HG03039 (cell line): ENCODE measurements around the gene INKA2.

Source experiments
- ATAC-seq: cut with Tn5 transposase; IDR thresholded peaks from one replicate; pipeline ENCODE4 v1.9.1; 2021; ENCODE audit warnings: mild to moderate bottlenecking, moderate library complexity; ENCODE audit not compliant: unreplicated experiment

The INKA2 gene

DNA sequence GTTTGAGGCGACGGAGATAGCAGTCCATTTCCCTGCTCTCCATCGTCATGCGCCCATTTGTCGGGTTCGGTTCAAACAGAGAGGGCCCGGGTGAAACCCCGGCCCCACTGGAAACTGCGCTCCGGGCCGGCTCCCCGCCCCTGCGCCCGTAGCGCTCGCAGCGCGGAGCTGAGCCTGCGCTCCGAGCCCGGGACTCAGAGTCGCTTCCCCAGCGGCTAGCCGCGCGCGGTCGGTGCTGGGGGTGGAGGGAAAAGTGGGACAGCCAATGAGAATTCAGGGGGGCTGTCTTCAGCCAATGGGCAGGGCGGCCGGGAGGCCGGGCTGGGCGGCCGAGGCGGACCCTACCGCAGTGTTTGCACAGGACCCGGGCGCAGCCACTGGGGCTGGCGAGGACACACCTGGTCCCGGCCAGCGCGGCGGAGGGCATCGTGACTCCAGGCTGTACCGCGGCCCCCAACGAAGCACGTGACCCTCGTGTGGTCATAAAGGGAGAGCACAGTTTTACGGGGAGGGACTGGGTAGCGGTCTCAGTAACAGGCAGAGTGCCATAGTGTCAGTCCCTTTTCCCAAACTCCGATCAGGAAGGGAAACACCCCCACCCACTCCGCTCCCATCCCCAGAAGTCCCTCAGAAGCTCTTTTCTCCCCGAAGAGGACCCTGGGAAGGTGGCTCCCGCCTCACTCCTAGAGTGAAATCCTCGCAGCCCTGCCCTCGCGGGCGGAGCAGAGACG lies at the start of gene INKA2:
TSS of gene INKA2 (minus strand) at position 202 of the 731 bp plus-strand sequence. CDS start at position 49, 153 bp downstream.
- ATAC-seq = peak; percentile 81

DNA sequence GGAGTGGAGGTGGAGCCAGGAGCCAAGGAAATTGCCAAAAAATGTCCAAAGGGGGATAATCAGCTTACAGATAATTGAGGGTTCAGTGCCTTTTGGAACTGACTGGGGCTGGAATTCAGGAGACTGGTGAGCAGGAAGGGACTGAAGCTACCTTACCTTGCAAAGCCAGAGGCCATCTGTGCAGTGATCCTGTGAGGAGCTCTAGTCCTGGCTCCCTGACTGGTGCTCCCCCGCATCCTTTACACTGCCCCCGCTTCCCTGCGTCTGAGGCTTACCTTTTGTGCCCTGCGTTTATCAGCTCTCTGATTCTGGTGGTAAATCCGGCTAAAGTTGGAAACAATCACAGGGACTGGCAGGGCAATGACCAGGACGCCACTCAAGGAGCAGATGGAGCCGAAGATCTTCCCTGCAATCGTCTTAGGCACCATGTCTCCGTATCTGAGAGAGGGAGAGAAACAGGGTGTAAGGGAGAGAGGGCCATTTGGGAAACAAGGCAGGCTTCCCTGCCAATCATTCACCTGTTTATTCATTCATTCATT lies 47.5 kb upstream of the INKA2 start:
- ATAC-seq = no peak

GRCh38 chr1:111784273-111784901 lies 45.2 kb upstream of the INKA2 start:
- ATAC-seq = no peak

DNA sequence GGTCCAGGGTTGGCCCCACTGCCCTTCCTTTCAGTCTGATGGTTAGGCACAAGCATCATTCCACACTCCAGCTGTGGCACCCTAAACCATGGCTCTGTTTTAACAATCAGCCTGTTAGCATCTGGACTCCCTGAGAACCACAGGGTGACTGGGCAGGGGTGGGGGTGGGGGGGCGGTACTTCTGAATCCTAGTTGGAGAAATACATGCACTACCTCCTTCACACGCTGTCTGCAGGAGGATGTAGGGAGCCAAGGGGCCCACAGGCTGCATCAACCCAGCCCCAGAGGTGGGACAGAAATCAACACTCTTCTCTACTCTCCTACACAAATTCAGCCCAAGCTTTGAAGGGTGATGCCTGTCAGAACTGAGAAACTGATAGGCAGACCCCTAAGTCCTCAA lies 40.4 kb upstream of the INKA2 start:
- no peak for ATAC-seq

- ATAC-seq = no peak
Observed at GRCh38 chr1:111778541-111779051, 39.4 kb upstream of the INKA2 start.

- no peak for ATAC-seq
Observed at GRCh38 chr1:111778066-111778465, 38.9 kb upstream of the INKA2 start.

DNA sequence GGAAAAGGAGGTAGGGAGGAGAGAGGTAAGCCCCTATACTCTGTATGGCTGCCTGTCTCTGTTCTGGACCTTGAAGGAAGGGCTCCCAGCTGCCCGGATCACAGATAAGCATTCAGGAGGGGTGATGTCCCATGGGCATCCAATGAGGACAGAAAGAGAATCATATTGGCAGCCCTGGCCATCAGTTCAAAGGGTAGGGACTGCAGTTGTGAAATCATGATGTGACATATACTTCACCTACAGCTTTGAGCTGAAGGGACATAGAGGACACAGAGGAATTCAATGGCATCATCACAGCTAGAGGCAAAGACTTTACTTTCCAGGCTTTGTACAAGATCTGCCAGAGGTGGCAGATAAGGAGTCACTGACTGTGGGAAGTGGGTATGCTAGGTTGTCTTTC lies 38.1 kb upstream of the INKA2 start:
- no peak for ATAC-seq

- no peak for ATAC-seq
Observed at GRCh38 chr1:111776861-111777260, 37.7 kb upstream of the INKA2 start.

DNA sequence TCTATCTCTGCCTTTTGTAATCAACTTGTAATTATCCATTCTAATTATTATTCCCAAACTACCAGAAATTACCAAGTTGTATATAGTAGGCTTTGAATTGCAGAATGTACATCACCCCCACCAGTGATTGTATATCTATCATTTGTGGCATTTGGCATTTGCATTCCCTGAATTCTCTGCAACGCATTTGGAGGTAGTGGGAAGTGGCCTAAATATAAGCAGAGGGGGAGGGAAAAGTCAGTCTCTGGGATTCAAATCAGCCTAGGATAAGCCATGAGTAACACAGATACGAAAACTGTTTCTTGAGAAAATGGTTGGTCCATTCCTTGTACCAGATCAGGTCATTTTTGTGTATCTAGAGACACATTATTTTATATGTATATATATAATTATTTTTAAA lies 37.2 kb upstream of the INKA2 start:
- no peak for ATAC-seq

- no peak for ATAC-seq
Observed at GRCh38 chr1:111775966-111776365, 36.8 kb upstream of the INKA2 start.

DNA sequence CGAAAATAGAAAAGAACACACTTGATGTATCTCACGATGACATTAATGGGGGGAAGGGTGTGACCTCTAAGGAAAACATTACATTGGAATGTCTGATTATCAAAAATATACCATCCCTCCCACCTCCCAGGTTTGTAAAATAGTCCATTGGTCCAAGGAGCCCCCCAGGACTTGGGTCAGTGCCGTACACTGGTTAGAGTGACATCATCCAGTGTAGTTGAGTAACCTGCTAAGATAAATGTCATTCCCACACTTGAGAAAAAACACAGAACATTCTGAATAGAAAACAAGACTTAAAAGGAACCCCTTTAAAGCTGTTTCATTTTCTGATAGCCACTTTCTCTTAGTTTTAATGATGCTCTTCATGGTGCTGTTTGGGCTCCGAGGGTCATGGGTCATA lies 31.7 kb upstream of the INKA2 start:
- ATAC-seq = no peak

- ATAC-seq = no peak
Observed at GRCh38 chr1:111769517-111770146, 30.4 kb upstream of the INKA2 start.

DNA sequence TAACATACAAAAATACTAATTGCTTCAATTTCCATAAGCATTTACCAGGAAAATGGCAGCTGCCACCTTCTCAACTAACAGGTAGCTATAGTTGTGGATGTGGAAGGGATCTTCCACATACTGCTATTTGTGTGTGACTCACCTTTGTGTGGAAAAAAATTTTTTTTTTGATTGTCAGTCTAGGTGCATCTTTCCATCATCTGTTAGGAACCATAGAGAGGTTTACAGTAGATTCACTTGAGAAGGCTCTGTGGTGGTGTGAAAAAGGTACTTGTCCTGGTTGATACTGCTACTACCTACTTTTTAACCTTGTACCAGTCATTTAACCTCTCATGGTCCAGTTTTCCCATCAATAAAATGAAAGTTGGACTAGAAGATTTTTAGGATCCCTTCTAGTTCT lies 29.4 kb upstream of the INKA2 start:
- no peak for ATAC-seq

DNA sequence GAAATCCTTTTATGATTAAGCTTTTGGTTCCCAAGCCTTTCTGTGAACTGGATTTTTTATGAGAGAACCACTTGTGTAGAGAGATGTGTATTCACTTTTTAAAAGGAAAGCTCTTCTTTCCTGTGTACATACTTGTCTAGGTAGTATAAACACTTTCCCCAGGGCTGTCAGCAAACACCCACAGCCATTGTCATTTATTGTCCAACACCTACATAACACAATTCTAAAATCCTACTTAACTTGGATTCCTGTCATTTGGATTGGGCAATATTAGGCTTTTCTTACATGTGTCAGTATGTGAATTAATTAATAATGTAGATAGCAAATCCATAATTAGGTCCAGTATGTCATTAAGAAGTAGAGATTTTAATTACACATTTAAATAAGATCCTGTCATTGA lies 28.8 kb upstream of the INKA2 start:
- no peak for ATAC-seq

GRCh38 chr1:111762332-111762731 lies 23.1 kb upstream of the INKA2 start:
- ATAC-seq = no peak

GRCh38 chr1:111761717-111762116 lies 22.5 kb upstream of the INKA2 start:
- no peak for ATAC-seq

DNA sequence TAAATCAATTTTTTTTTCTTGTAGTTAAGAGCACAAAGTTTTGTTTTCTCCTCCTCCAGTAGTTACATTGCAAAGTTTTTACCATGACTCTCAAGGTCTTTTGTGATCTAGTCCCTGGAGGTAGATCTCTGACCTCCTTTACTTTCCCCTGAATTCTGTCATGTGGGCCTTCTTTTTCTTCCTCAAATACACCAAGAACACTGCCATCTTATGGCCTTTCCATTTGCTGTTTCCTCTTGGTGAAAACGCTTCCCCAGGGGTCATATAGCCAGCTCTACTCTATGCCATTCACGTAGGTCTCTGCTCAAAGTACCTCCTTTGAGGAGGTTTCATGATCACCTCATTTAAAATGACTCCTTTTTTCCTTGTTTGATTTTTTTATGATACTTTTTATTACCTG lies 19.2 kb upstream of the INKA2 start:
- no peak for ATAC-seq

GRCh38 chr1:111756124-111756513 lies 16.9 kb upstream of the INKA2 start:
- ATAC-seq = peak; percentile 2

DNA sequence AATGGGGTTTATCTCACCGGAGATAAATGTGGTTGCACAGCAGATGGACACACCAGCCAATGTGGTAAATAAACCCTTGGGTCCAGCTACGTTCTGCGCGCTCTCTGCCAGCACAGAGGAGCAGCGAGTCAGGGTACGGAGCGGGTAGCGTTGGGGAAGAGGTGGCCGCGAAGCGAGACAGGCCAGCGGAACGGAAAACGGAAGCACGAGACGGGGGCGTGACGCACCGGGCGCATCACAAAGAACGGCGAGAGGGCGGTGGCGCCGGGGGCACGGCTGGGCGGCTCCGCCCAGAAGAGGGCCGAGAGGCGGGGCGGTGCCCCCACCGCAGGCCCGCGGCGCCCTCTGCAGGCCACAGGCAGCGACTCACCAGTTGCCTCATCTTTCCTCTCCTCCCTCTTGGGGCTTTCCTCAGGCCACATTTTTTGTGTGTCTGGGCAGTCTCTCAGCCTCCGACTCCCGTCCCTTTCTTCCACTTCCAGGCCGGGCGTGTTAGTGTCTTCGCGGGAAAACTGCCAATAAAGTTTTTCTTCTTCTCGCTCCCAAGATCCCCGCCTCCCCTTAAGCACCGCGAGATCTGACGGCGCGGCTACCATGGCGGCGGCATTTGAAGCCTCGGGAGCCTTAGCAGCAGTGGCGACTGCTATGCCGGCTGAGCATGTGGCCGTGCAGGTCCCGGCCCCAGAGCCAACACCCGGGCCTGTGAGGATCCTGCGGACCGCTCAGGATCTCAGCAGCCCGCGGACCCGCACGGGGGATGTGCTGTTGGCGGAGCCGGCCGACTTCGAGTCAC lies 16.3 kb upstream of the INKA2 start, which contains the start of gene DDX20:
TSS of gene DDX20 (plus strand) at position 571 of the 793 bp plus-strand sequence. CDS start at position 595, 24 bp downstream.
- peak; percentile 77 for ATAC-seq

DNA sequence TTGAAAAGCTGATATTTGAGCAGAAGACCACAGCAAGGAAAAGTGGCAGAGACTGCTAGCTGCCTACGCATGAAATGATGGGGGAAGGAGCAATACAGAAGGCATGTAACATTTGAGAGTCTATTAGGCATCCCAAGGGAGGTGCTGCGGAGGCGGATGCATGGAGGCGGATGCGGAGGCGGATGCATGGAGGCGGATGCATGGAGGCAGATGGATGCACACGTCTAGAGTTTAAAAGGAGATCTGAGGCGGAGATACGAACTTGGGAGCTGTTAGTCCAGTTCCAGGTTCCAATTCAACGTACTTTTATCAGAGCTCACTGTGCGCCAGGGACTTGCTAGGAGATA lies 15.8 kb upstream of the INKA2 start:
- ATAC-seq = no peak
